ENCODE results near the gene SSMEM1. TPM values are rescaled to one million over a fixed set of nuclear protein-coding genes. Genes with fewer than 3 reads are reported as not detected.

SSMEM1 gene, protein sequence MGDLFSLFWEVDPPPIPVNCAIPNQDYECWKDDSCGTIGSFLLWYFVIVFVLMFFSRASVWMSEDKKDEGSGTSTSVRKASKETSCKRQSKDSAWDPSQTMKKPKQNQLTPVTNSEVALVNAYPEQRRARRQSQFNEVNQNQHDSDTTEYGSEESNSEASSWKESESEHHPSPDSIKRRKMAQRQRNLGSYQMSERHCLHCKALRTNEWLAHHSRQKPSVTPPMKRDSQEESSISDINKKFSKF
- polyA plus RNA-seq (2011; rRNA removed) = 0.06 TPM in 1 of 2 replicates, not detected in the other
- polyA minus RNA-seq (2011; rRNA and poly(A)+ RNA removed) = not detected in 2 replicates

GRCh38 chr7:130207642-130208041 lies at the start of gene SSMEM1:
TSS of gene SSMEM1 (plus strand) at chr7:130207860. CDS start at chr7:130207911, 51 bp downstream.
- peak; percentile 14 for DNase-seq (ENCODE audit: low read depth)
- no peak within 1 kb of the TSS for H3K4me3 ChIP-seq (ENCODE audit: low read depth, low read length)
- TF ChIP-seq, protein P1, sequence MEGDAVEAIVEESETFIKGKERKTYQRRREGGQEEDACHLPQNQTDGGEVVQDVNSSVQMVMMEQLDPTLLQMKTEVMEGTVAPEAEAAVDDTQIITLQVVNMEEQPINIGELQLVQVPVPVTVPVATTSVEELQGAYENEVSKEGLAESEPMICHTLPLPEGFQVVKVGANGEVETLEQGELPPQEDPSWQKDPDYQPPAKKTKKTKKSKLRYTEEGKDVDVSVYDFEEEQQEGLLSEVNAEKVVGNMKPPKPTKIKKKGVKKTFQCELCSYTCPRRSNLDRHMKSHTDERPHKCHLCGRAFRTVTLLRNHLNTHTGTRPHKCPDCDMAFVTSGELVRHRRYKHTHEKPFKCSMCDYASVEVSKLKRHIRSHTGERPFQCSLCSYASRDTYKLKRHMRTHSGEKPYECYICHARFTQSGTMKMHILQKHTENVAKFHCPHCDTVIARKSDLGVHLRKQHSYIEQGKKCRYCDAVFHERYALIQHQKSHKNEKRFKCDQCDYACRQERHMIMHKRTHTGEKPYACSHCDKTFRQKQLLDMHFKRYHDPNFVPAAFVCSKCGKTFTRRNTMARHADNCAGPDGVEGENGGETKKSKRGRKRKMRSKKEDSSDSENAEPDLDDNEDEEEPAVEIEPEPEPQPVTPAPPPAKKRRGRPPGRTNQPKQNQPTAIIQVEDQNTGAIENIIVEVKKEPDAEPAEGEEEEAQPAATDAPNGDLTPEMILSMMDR (IDR thresholded peaks at IDR 0.05; ENCODE audit: insufficient read depth, low read depth, low read length) = no peak
- no peaks in the 10 kb centered on the region for H3K27me3 ChIP-seq (ENCODE audit: control insufficient read depth, insufficient read depth, low read length)
- no peaks in the 10 kb centered on the region for H3K36me3 ChIP-seq (ENCODE audit: control insufficient read depth, insufficient read depth, low read length)
- CTCF ChIA-PET = no interaction called here
- POLR2A ChIA-PET = no interaction called here

DNA sequence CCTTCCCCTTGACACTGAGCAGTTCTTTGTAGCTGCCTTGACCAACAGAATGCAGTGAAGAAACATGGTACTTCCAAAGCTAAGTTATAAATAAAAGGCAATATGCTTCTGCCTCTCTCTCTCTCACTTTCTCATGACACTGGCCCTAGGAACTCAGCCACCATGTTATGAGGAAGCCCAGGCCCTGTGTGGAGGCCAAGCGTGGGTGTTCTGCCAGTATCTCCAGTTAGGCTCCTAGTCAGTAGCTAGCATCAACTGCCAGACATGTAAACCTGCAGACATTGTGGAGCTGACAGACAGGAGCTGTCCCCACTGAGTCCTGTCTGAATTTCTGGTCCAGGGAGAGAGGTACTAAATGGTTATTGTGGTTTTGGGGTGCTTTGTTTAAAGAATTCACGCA lies 47.6 kb upstream of the SSMEM1 start:
- POLR2A ChIA-PET = no interaction called here
- H3K4me3 ChIP-seq (ENCODE audit: low read depth, low read length) = no peak overlapping the region
- no peak for DNase-seq (ENCODE audit: low read depth)
- CTCF ChIA-PET = interaction anchor here (1.2 kb wide), 1 partner anchor 88 kb away, joined by 6 read pairs; no protein-coding TSS in a partner anchor
- no peaks in the 10 kb centered on the region for H3K27me3 ChIP-seq (ENCODE audit: control insufficient read depth, insufficient read depth, low read length)
- TF ChIP-seq, protein P1 (IDR thresholded peaks at IDR 0.05; ENCODE audit: insufficient read depth, low read depth, low read length) = no peak
- H3K36me3 ChIP-seq (ENCODE audit: control insufficient read depth, insufficient read depth, low read length) = peaks cover 2% of the 10 kb centered on the region; the same call in 1 of the 2 replicates

DNA sequence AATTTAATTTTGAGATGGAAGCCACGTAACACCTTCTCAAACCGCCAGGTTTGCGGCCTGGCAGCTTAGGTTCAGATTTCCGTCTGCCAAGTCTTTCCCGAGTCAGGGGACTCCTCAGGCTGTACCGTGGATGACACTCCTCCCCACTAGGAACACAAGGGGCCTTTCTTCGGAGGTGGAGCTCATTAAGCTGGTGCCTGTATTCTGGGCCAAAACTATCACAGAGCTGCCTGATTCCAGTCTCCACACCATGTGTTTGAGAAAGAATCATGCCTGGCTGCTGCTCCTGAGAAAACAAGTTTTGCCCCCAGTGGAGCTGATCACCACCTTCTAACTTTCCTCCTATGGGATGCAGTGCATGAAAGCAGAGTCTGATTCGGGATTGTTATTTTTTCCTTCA lies 47.2 kb upstream of the SSMEM1 start:
- Histone ChIP-seq H3K36me3 (ENCODE audit: control insufficient read depth, insufficient read depth, low read length) (peaks cover 2% of the 10 kb centered on the region; the same call in 1 of the 2 replicates), H3K27me3 (ENCODE audit: control insufficient read depth, insufficient read depth, low read length) (no peaks in the 10 kb centered on the region), H3K4me3 (ENCODE audit: low read depth, low read length) (no peak overlapping the region)
- ChIA-PET CTCF (interaction anchor here (1.2 kb wide), 1 partner anchor 89 kb away, joined by 6 read pairs; no protein-coding TSS in a partner anchor), POLR2A (no interaction called here)
- no peak for DNase-seq (ENCODE audit: low read depth)
- TF ChIP-seq, protein P1 (IDR thresholded peaks at IDR 0.05; ENCODE audit: insufficient read depth, low read depth, low read length) = no peak

- TF ChIP-seq, protein P1 (IDR thresholded peaks at IDR 0.05; ENCODE audit: insufficient read depth, low read depth, low read length) = no peak
- CTCF ChIA-PET = interaction anchor here (0.6 kb wide), 1 partner anchor 50 kb away, joined by 3 read pairs; no protein-coding TSS in a partner anchor
- no peak for DNase-seq (ENCODE audit: low read depth)
- POLR2A ChIA-PET = no interaction called here
- Histone ChIP-seq H3K36me3 (ENCODE audit: control insufficient read depth, insufficient read depth, low read length) (peaks cover 2% of the 10 kb centered on the region; the same call in 1 of the 2 replicates), H3K27me3 (ENCODE audit: control insufficient read depth, insufficient read depth, low read length) (no peaks in the 10 kb centered on the region), H3K4me3 (ENCODE audit: low read depth, low read length) (no peak overlapping the region)
Measured at GRCh38 chr7:130162196-130162595, 45.5 kb upstream of the SSMEM1 start.

DNA sequence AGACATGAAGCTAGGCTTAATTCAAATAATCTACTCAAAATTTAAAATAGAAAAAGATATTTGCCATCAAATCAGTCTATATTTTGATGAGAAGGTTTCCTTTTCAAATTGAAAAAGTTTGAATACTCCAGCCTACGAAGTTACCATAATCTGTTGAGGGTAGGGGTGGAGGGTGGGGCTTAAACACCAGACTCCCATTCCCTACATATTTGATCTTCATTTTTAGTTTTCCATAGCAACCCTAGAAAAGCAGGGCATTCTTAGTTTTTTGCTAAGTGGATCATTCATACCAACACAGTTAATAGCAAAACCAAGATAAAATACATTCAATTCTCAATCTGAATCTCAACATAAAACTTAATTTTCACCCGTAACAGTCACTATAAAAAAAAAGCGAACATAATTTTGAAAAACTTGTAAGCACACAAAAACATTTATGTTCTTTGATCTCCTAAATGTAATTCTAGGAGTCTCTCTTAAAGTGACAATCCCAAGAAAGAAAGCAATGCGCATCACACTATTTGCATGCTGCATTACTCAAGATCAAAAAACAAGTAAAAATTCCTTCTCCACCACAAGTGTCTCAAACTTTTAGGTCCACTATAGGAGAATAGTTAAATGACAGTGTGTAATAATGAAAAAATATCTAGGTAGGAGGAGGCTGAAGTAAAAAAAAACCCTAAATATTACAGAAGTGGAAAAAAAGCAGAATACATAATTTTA lies 33.3 kb upstream of the SSMEM1 start:
- CTCF ChIA-PET = interaction anchor here (0.7 to 1.3 kb wide), 2 partner anchors 13 to 65 kb away, joined by 3 read pairs; no protein-coding TSS in a partner anchor
- POLR2A ChIA-PET = no interaction called here
- TF ChIP-seq, protein P1 (IDR thresholded peaks at IDR 0.05; ENCODE audit: insufficient read depth, low read depth, low read length) = no peak
- Histone ChIP-seq H3K27me3 (ENCODE audit: control insufficient read depth, insufficient read depth, low read length) (no peaks in the 10 kb centered on the region), H3K36me3 (ENCODE audit: control insufficient read depth, insufficient read depth, low read length) (0 out of 2 replicates have a peak, but pooled peaks cover 2% of the 10 kb centered on the region), H3K4me3 (ENCODE audit: low read depth, low read length) (no peak overlapping the region)
- no peak for DNase-seq (ENCODE audit: low read depth)

Data from BJ (cell line).